Hepatocyte (in vitro differentiated cells): ENCODE data around the gene CLEC11A. TPM values are rescaled to one million over a fixed set of nuclear protein-coding genes. Genes with fewer than 3 reads are reported as not detected.
A peak's percentile ranks its signal among the peaks of the same experiment; 100 is the strongest.

Experiments used
- DNase-seq: peaks from one replicate; pipeline ENCODE4 v3.0.0-alpha.2; 2016; ENCODE audit warnings: low spot score
- H2AFZ ChIP-seq: fragments of 200-600 bp; sonication (generic); 2 replicates; pipeline ENCODE4 v1.6.0; 2016; ENCODE audit warnings: antibody characterized with exemption, mild to moderate bottlenecking
- H3K27ac ChIP-seq: fragments of 200-600 bp; sonication (generic); 2 replicates; pipeline ENCODE4 v1.5.1; 2016; ENCODE audit warnings: mild to moderate bottlenecking
- H3K27me3 ChIP-seq: fragments of 200-600 bp; sonication (generic); 2 replicates; pipeline ENCODE4 v1.6.1; 2016
- H3K36me3 ChIP-seq: fragments of 200-600 bp; sonication (generic); replicated peaks from 2 replicates; pipeline ENCODE4 v1.5.1; 2016; ENCODE audit warnings: low read depth; ENCODE audit not compliant: insufficient read depth
- H3K4me1 ChIP-seq: fragments of 200-600 bp; sonication (generic); 2 replicates; pipeline ENCODE4 v1.5.1; 2016; ENCODE audit warnings: mild to moderate bottlenecking, moderate library complexity; ENCODE audit not compliant: insufficient read depth
- H3K4me2 ChIP-seq: fragments of 200-600 bp; sonication (generic); 2 replicates; pipeline ENCODE4 v1.6.0; 2016
- H3K4me3 ChIP-seq: fragments of 200-600 bp; sonication (generic); 2 replicates; pipeline ENCODE4 v1.5.1; 2016; ENCODE audit warnings: mild to moderate bottlenecking
- H3K79me2 ChIP-seq: fragments of 200-600 bp; sonication (generic); 2 replicates; pipeline ENCODE4 v1.6.0; 2017; ENCODE audit warnings: mild to moderate bottlenecking
- H3K9me2 ChIP-seq: fragments of 200-600 bp; sonication (generic); replicated peaks from 2 replicates; pipeline ENCODE4 v1.6.0; 2017; ENCODE audit warnings: mild to moderate bottlenecking; ENCODE audit not compliant: insufficient read depth
- H3K9me3 ChIP-seq: fragments of 200-600 bp; sonication (generic); 2 replicates; pipeline ENCODE4 v1.5.1; 2016; ENCODE audit warnings: low read depth, mild to moderate bottlenecking
- H4K20me1 ChIP-seq: fragments of 200-600 bp; sonication (generic); 2 replicates; pipeline ENCODE4 v1.6.0; 2016; ENCODE audit warnings: mild to moderate bottlenecking; ENCODE audit not compliant: insufficient read depth, poor library complexity, severe bottlenecking
- CTCF ChIP-seq: fragments of 200-600 bp; sonication (generic); IDR thresholded peaks from 2 replicates; pipeline ENCODE4 v1.5.1; 2016; ENCODE audit warnings: antibody characterized with exemption, mild to moderate bottlenecking; ENCODE audit not compliant: poor library complexity
- EZH2 ChIP-seq: fragments of 200-600 bp; sonication (generic); IDR thresholded peaks from 2 replicates; pipeline ENCODE4 v1.6.1; 2016; ENCODE audit warnings: antibody characterized with exemption, mild to moderate bottlenecking, borderline replicate concordance
- EZH2phosphoT487 ChIP-seq: fragments of 200-600 bp; sonication (generic); IDR thresholded peaks from one replicate; pipeline ENCODE4 v1.6.1; 2018; ENCODE audit warnings: antibody characterized with exemption, mild to moderate bottlenecking, low read depth, moderate library complexity; ENCODE audit not compliant: unreplicated experiment, severe bottlenecking
- WGBS: methylation state at CpG from one replicate; pipeline ENCODE4 v1.1.6; 2016; ENCODE audit warnings: low lambda C conversion rate; ENCODE audit errors: missing lambda C conversion rate; 5-methylcytosine and 5-hydroxymethylcytosine counted together
- polyA plus RNA-seq: library from polyadenylated mRNA; unstranded; fragments of >200 nt; fragmentation: Nextera tagmentation; extraction: Ambion mirVana; gene quantifications from 2 replicates; pipeline ENCODE4 v1.2.1, GENCODE V29; 2016
- total RNA-seq: library from RNA; depleted of rRNA; stranded (reverse); fragments of >200 nt; gene quantifications from 2 replicates; pipeline ENCODE4 v1.2.3, GENCODE V29; 2014

The CLEC11A gene
- total and polyA plus RNA-seq, 2 experiments from 2014 or later = 27.6 to 72.4 TPM

DNA sequence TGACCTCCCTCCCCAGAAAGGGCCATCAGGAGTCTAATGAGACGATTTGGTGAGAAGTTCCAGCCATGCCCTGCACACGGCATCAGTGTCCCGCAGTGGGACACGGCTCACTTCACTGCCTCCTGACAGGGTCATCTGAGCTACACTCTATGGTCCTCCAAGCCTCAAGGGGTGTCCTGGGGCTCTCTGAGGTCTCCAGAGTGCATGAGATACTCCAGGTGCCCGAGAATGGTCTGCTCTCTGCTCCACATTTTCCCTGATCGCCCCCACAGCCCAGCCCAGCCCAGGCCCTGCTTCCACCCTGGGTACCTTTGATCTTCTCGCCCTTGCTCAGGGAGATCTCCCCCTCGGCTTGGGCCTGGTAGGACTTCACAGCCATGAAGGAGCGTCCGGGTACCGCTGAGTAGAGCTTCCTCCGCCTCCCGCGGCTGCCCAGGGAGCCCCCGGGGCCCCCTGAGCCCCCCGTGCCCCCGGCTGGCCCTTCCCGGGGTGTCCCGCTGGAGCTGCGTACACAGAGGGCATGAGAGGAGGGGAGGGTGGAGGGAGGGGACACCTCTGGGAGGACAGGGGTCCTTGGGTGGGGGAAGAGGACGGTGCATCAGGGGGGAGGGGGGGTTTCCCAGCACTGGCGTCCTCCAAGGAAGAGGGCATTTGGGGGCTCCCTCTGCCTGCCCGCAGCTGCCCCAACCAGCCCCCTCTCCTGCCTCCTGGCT, 20.9 kb upstream of the CLEC11A start:
- H3K79me2 ChIP-seq = no peaks in the 10 kb centered on the region

DNA sequence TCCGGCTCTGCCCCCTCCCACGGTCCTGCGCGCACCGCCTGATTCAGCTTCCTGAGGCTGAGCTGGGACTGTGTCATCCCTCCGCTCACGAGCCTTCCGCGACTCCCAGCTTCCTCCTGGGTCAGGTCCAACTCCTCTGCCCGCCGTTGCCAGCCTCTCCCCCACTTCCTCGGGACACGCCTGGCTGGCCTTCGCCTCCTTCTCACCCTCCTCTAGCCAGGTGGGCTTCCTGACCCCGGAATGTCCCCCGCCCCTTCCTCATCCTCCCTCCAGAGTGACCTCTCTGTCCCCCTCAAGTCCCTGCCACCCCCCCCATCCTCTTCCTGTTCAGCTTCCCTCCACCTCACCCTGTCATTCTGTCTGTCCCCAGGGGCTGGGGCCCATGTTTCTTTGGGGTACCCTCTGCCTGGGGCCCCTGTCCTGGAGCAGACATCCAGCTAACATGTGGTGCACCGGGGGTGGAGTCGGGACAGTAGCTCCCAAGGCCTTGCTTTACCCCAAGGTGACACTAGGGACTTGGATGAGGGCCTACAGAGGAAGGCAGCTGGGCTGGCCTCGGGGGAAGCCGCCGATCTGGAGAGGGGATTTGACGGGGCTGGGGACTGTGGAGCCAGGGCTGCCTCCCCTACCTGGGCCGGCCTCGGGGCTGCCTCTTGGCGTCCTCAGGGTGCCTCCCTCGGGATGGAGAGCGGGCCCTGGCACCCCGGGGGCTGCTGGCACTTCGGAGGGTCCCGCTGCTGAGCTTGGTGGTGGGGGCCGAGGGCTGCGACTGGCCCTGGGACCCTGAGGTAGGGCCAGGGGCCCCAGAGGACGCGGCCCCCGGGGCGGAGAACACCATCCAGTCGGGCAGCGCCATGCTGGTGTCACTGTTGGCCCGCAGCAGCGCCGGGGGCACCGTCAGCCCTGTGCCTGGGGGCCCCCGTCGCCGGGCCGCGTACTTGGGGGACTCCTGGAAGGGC, 20.0 kb upstream of the CLEC11A start:
- Histone ChIP-seq H2AFZ (no peak overlapping the region), H3K36me3 (no peaks in the 10 kb centered on the region), H4K20me1 (no peaks in the 10 kb centered on the region), H3K27me3 (peaks cover 23% of the 10 kb centered on the region), H3K4me1 (no peaks in the 10 kb centered on the region), H3K9me2 (no peaks in the 10 kb centered on the region), H3K79me2 (no peaks in the 10 kb centered on the region), H3K4me2 (no peak overlapping the region), H3K27ac (no peak overlapping the region), H3K4me3 (no peak overlapping the region), H3K9me3 (no peaks in the 10 kb centered on the region)
- 90% methylated on average over 31 of the region's 47 CpGs for WGBS
- DNase-seq = no peak
- TF ChIP-seq CTCF (no peak), EZH2phosphoT487 (no peak), EZH2 (no peak)

More for the DNA sequence above, 20.9 kb upstream of the CLEC11A start:
- WGBS = 81% methylated on average over 7 of the region's 23 CpGs
- Histone ChIP-seq H3K9me2 (no peaks in the 10 kb centered on the region), H3K4me2 (no peak overlapping the region), H3K27ac (no peak overlapping the region), H3K36me3 (no peaks in the 10 kb centered on the region), H3K9me3 (no peaks in the 10 kb centered on the region), H4K20me1 (no peaks in the 10 kb centered on the region), H3K4me1 (no peaks in the 10 kb centered on the region), H3K4me3 (no peak overlapping the region), H2AFZ (no peak overlapping the region), H3K27me3 (peaks cover 26% of the 10 kb centered on the region)
- TF ChIP-seq CTCF = no peak
- no peak for TF ChIP-seq EZH2
- TF ChIP-seq EZH2phosphoT487 = no peak
- DNase-seq = no peak

DNA sequence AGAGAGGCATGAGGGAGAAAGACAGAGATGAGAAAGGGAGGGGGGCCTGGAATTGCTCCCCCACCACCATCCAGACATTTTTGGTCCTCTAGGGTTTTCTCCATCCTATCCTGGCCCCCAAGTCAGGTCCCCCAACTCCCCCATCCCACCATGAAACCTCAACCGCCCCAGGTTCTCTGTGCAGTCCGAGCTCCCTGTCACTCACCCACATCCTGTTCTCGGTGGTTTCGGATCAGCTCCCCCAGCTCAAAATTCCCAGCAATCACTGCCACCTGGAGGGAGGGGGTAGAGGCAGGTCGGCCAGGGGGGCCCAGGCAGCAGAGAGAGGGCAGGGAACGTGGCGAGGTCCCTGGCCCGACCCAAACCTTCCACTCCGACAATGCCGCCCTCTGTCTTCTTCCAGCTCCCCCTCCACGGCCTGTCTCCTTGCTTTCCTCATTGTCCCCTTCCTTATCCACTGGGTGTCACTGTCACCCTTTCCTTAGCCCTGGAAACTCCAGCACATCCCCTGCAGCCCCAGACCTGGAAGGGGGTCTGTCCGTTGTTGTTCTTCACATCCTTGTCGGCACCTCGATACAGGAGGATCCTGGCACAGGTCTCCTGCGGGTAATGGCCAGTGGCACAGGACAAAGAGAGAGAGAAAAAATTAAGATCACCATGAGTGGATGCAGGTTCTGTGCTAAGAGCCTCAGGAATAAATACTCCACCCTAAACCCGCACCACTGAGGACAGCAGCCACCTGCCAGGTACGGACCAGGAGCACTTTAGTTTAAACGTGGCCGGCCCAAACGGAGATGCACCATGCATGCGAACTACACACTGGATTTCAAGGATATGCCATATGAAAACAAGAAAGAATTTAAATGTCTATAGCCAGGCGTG, 19.0 kb upstream of the CLEC11A start:
- Histone ChIP-seq H3K27me3 (peaks cover 16% of the 10 kb centered on the region), H3K4me1 (no peaks in the 10 kb centered on the region), H3K9me2 (no peaks in the 10 kb centered on the region), H3K4me3 (no peak overlapping the region), H4K20me1 (no peaks in the 10 kb centered on the region), H3K79me2 (no peaks in the 10 kb centered on the region), H3K27ac (no peak overlapping the region), H2AFZ (no peak overlapping the region), H3K9me3 (no peaks in the 10 kb centered on the region), H3K4me2 (no peak overlapping the region), H3K36me3 (no peaks in the 10 kb centered on the region)
- WGBS = 43% methylated on average over 22 of the region's 22 CpGs
- DNase-seq = no peak
- TF ChIP-seq CTCF = peak; percentile 26
- no peak for TF ChIP-seq EZH2
